ENCODE measurements around the gene GPHN.
A peak's percentile ranks its signal among the peaks of the same experiment; 100 is the strongest.
"Not testable (repeated sequence)": the region's sequence is repeated elsewhere in the genome, so short reads cannot be mapped to it uniquely, and the experiment has no call there.

The GPHN gene

DNA sequence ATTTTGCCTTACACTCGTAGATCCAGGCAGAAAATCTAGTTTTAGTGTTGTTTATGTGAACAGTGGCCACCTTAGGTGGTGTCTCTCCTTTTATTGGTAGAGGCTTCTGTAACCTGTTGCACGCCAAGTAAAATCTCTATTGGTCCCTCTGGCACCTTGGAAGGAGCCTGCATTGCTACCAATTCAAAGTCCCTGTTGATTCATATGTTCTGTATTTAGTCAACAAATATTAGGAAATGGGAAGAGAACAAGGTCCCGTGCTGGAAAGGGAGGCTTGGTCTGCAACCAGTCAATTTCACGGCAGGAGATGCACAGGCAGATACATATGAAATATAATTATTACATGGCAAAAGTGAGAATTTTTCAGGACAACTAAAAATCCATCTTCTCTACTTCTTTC, 6.4 kb upstream of the GPHN start:
- no peak for DNase-seq (ENCODE audit: extremely low read depth in 1 of 2, low read depth in 1 of 2)

DNA sequence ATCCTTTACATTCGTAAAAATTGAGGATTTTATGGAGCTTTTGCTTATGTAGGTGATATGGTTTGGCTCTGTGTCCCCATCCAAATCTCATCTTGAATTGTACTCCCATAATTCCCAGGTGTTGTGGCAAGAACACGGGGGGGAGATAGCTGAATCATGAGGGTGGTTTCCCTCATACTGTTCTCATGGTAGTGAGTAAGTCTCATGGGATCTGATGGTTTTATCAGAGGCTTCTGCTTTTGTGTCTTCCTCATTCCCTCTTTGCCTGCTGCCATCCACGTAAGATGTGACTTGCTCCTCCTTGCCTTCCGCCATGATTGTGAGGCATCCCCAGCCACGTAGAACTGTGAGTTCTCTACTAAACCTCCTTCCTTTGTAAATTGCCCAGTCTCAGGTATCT, 5.1 kb upstream of the GPHN start:
- not testable (repeated sequence) for DNase-seq (ENCODE audit: extremely low read depth in 1 of 2, low read depth in 1 of 2)

DNA sequence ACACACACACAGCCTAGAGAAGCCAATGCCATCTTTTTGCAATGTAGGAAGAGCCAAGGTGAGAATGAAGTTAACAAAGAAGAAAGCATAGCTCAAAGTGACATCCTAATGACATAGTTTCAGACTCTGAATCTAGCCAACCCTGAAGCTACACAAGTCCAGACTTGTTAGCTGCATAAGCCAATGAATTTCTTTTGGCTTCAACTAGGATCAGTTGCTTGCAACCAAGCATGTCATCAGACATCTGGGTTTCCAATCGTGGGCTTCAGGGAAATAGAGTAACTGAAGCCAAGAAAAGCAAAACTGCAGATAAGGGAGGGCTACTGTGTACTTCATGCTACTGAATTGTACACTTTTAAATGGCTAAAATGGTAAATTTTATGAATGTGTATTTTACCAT, 4.4 kb upstream of the GPHN start:
- no peak for DNase-seq (ENCODE audit: extremely low read depth in 1 of 2, low read depth in 1 of 2)

DNA sequence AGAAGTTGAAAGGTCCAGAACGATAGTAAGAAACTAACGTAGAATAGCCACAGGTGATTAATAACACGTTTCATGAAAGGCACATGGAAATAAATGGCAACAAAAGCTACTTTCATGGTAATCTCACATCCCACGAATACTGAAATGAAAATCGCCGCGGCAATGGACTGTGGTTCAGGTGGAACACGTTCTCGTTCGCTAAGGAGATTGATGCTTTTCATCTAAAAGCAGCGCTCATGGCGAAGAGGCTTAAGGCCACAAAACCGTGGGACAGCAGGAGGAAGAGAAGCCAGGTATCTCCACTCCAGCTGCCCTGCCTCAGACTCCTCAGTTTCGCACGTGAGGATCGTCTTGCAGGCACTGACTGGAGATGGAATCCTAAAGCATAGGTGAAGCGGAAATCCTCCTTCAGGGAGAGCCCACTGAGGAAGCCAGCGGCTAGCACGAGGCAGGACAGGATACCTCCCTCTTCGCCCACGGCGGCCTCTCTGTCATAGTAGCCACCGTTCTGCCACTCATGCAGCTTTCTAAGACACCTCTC, 696 bp upstream of the GPHN start:
- DNase-seq (ENCODE audit: extremely low read depth in 1 of 2, low read depth in 1 of 2) = no peak

DNA sequence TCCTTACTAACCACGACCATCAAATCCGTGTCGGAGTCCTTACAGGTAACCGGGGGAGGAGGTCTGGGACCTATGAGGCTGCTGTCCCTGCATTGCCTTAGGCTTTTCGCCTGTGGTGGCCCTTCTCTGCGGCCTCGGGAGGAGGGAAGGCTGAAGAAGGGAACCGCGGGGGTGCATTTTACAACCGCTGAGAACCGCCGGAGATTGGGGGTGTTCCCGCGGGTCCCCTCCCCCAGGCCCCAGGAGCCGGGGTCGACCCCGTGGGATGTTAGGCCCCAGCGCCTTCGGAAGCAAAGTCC, 549 bp downstream of the GPHN start:
- DNase-seq (ENCODE audit: extremely low read depth in 1 of 2, low read depth in 1 of 2) = no peak

DNA sequence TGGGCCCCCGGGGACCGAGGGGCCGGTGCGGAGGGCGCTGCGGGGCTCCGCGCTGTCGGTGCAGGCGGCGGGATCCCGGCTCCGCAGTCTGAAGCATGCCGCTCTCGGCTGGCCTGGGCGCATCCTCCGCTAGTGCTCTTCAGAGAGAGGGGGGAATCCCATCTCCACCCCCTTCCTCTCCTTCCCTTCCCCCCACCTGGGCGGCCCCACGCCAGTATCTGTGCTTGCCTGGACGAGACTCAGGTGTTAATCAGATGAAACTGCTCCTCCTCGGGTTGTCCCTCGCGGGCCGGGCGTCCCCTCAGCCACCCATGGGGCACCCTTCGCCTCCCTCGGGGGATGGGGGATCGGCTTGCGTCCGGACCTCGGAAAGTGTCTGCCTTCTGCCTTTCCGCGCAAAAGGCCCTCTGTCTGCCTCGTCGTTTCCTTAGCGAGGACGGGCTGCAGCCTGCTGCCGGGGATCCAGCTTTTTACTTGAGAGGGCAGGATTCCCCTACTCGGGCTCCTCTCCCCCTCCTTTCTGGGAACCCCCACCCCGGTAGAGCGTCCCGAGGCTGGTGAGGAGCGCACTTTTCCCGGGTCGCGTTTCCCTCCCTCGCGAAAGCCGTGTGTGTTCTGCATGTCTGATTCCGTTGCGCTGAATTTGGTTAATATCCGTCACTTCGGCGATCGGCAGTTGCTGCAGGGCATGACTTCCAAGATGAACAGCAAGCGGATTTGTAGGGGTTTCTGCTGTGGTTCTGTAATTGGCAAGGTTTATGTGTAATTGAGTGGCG, 1.1 kb downstream of the GPHN start:
- DNase-seq (ENCODE audit: extremely low read depth in 1 of 2, low read depth in 1 of 2) = peak in 1 of 2 donors; percentile 8

DNA sequence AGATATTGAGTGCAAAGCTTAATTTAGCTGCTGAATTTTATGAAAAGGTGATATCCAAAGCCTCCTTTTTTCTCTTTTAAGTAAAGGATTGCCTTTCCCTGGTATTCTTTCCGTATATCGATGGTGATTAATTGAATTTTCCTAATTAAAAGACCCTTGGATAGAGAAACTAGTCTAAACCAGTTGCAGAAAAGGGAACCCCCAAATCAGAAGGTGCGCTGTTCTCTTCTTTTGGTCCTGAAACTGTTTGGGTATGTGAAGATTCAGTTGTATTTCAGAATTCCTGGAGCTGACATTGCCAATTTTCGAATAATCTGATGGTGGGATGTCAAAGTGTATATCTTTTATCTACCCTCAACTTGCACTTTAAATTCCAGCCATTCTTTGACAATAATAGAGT, 1.9 kb downstream of the GPHN start:
- no peak for DNase-seq (ENCODE audit: extremely low read depth in 1 of 2, low read depth in 1 of 2)

DNA sequence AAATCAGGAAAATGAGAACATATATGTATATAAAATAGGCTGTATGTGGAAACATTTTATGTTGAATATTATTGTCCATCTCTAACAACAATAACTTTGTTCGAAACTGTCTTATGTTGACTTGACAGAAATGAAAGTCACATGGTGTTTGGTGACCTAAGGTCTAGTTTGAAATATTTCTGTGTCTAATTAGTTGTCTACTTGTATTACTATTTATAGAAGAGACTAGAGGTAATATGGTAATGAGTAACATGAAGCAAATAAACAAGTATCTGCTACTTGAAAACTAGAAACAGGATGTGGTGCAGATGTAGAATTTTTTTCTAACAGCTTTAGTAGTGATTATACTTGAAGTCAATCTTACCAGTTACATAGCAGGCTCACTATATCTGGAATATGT, 3.9 kb downstream of the GPHN start:
- no peak for DNase-seq (ENCODE audit: extremely low read depth in 1 of 2, low read depth in 1 of 2)

DNA sequence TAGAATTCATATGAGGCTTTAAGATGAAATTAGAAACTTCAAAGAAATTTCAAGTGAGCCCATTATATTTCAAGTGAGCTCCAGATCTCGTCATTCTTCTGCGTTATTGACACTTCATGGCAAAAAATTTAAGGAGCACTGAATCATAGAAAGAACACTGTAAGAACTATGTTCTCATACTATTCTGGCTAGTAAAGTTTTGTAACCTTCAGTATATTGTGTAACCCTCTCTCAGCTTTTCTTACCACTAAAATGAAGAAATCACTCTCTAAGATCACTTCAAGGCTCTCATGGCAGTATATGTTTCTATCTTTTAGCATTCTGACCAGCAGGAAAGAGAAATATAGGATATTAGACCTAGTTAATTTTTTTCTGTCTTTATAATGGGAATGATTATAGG, 6.3 kb downstream of the GPHN start:
- DNase-seq (ENCODE audit: extremely low read depth in 1 of 2, low read depth in 1 of 2) = no peak

DNA sequence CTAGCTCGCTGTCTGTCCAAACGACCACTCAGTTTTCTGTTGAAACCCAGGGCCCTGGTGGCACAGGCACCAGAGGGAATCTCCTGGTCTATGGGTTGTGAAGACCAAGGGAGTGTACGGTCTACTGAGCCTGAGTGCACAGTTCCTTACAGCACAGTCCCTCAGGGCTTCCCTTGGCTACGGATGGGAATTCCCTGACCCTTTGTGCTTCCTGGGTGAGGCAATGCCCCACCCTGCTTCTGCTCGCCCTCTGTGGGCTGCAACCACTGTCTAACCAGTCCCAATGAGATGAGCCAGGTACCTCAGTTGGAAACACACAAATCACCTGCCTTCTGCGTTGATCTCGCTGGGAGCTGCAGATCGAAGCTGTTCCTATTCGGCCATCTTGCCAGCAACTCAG, 22.6 kb downstream of the GPHN start:
- no peak for DNase-seq (ENCODE audit: extremely low read depth in 1 of 2, low read depth in 1 of 2)

DNA sequence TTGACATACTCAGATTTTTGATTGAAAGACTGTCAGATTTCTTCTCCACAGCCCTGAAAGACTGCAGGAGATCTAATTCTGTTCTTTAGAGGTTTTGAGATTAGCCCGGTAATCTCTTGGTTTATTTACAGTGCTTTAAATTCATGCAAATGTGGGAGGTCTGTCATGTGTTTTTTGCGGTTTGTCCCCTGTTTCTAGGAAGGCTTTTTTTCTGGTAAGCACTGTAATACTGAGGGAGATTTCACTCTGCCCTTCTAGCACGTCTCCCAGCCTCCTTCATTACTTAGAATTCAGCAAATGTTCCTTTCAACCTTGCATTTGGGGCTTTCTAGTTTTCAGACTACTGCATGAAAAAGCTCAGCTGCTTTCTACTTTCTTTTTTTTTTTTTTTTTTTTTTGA, 31.1 kb downstream of the GPHN start:
- no peak for DNase-seq (ENCODE audit: extremely low read depth in 1 of 2, low read depth in 1 of 2)

DNA sequence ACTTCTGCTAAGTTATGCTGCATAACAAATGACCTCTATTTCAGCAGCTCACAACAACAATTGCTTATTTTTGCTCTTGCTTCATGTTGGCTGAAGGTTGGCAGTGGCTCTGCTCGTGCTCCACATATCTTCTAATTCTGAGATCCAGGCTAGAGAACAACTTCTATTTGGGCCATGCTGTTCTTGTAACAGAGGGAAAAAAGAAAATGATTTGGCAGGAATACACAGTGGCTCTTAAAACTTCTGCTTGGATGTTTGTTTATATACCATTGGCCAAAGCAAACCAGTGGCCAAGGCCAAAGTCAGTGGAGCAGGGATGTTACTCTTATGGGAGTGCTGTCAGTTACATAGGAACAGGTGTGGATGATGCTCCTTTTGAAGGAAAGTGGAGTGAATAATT, 32.1 kb downstream of the GPHN start:
- no peak for DNase-seq (ENCODE audit: extremely low read depth in 1 of 2, low read depth in 1 of 2)

DNA sequence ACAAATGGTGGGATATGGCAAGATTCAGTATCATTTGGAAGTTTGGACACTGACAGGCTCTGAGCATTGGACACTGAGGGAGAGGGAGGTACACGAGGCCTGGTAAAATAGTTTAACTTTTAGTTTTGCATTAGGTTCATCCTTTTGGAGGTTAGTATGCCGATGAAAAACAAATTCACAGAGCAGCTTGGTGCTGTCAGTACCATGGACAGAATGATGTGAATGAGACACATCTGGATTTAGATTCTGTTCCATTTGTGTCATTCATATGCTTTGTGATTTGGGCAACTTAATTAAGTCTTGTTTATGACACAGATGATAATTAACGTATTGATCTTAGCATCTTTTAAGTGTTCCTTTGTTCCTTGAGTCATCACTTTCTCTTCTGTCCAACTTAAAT, 33.7 kb downstream of the GPHN start:
- no peak for DNase-seq (ENCODE audit: extremely low read depth in 1 of 2, low read depth in 1 of 2)

DNA sequence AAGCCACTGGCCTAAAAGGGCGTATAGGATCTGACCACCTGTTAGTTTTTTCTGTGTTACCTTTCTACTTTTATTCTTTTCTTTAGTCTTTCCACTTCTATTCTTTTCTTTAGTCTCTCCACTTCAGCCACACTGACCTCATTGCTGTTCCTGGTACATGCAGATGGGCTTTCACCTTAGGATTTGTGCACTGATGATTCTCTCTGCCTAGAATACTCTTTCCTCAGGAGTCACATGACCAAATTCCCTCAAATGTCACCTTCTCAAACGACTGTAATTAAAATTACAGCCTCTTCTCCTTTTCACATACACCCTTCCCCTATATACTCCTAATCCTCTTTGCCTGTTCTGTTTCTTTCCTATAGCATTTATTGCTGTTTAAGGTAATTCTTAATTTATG, 36.0 kb downstream of the GPHN start:
- no peak for DNase-seq (ENCODE audit: extremely low read depth in 1 of 2, low read depth in 1 of 2)

DNA sequence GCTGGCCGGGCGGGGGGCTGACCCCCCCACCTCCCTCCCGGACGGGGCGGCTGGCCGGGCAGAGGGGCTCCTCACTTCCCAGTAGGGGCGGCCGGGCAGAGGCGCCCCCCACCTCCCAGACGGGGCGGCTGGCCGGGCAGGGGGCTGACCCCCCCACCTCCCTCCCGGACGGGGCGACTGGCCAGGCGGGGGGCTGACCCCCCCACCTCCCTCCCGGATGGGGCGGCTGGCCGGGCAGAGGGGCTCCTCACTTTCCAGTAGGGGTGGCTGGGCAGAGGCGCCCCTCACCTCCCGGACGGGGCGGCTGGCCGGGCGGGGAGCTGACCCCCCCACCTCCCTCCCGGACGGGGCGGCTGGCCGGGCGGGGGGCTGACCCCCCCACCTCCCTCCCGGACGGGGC, 37.2 kb downstream of the GPHN start:
- not testable (repeated sequence) for DNase-seq (ENCODE audit: extremely low read depth in 1 of 2, low read depth in 1 of 2)

DNA sequence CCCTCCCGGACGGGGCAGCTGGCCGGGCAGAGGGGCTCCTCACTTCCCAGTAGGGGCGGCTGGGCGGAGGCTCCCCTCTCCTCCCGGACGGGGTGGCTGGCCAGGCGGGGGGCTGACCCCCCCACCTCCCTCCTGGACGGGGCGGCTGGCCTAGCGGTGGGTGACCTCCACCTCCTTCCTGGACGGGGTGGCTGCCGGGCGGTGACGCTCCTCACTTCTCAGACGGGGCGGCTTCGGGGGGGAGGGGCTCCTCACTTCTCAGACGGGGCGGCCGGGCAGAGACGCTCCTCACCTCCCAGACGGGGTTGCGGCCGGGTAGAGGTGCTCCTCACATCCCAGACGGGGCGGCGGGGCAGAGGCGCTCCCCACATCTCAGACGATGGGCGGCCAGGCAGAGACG, 37.8 kb downstream of the GPHN start:
- DNase-seq (ENCODE audit: extremely low read depth in 1 of 2, low read depth in 1 of 2) = not testable (repeated sequence)

DNA sequence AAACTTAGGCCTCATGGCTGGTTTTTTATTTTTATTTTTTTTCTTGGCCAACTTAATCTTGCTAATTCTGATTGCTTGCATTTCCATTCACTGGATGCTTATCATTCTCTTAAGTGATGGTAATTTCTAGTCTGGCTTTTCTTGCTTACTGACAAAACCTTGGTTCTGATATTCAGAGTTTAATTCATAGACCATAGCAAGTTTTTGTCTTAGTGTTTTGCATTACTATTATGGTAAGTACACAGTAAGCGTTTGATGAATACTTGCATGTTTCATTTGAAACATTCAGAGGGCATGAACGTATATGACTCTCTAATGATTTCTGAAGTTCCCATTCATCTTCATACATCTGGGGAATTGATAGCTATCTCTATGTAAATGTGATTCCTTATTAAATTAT, 55.8 kb downstream of the GPHN start:
- no peak for DNase-seq (ENCODE audit: extremely low read depth in 1 of 2, low read depth in 1 of 2)

DNA sequence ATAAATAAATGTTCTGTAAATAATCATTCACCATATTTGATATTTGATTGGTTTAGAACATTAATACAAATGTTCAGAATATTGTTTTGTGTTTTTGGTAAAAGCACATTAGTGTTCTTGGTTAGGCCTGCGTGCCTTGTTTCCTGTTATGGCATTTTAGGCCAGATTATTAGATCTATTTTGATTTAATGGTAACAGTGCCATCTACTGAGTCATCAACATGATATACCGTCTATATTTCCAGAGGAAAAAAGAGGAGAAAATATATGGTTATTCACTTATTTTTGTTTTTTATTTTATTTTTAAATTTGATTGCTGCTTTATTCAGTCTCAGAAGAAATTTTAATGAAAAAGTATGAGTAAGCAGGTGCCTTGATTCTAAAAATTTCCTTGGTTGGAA, 60.3 kb downstream of the GPHN start:
- DNase-seq (ENCODE audit: extremely low read depth in 1 of 2, low read depth in 1 of 2) = no peak

DNA sequence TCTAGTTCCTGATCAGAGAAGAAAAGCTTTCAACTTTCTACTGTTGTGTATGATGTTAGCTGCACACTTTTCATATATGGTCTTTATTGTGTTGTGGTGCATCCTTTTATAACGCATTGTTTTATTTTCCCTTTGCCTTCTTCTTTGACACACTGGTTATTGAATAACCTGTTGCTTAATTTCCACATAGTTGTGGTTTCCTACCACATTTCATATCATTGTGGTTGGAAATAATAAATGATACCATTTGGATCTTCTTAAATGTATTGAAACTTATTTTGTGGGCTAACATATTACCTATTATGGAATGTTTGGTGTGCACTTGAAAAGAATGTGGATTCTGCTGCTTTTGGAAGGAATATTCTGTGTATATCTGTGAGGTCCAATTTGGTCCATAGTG, 64.9 kb downstream of the GPHN start:
- DNase-seq (ENCODE audit: extremely low read depth in 1 of 2, low read depth in 1 of 2) = no peak

DNA sequence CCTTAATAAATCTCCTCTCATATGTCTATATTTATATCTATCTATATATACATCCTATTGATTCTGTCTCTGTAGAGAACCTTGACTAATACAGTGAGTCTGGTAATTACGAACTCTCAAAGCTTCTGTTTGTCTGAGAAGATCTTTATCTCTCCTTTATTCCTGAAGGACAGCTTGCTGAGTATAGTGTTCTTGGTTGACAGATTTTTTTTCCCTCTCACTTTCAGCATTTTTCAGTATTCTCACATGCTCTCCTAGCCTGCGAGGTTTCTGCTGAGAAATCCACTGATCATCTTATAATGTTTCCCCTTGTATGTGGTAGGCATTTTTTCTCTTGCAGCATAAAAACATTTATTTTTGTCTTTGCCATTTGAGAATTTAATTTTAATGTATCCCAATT, 67.1 kb downstream of the GPHN start:
- DNase-seq (ENCODE audit: extremely low read depth in 1 of 2, low read depth in 1 of 2) = no peak

DNA sequence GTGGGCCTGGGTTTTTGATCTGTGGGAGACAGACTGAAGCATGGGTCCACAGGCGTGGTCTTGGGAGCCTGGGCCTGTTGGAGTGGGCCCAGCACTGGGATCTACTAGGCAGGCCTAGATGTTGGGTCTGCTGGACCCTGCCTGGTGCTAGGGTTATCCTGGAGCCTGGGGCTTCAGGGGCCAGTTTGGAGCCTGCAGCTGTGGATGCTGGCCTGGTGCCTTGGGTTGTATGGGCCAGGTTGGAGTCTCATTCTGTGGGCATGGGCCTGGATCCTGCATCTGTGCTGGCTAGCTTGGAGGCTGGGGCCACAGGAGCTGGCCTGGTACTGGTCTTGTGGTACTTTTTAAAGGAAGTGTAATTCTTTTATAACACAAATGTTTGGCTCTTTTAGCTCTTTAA, 68.0 kb downstream of the GPHN start:
- DNase-seq (ENCODE audit: extremely low read depth in 1 of 2, low read depth in 1 of 2) = no peak

DNA sequence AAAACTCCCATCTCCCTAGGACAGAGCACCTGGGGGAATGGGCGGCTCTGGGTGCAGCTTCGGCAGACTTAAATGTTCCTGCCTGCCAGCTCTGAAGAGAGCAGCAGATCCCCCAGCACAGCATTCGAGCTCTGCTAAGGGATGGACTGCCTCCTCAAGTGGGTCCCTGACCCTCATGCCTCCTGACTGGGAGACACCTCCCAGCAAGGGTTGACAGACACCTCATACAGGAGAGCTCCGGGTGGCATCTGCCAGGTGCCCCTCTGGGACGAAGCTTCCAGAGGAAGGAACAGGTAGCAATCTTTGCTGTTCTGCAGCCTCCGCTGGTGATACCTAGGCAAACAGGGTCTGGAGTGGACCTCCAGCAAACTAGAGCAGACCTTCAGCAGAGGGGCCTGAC, 79.8 kb downstream of the GPHN start:
- not testable (repeated sequence) for DNase-seq (ENCODE audit: extremely low read depth in 1 of 2, low read depth in 1 of 2)

DNA sequence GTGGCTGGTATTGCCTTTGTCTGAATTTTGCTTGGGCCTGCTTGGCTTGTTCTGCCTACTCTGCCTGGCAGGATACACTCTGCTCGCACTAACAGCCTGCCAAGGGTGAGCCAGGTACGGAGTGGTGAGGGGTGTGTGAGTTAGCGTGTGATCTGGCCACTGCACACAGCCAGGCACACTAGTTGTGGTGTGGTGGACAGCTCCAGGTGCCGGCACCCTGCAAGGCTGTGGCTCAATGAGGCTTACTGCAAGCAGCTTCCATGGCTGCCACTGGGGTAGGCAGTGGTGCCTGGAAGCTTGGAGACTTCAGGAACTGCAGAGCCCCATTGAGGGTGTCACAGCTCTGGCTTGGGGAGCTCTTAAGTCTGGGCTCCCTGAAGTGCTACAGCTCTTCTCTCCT, 87.4 kb downstream of the GPHN start:
- no peak for DNase-seq (ENCODE audit: extremely low read depth in 1 of 2, low read depth in 1 of 2)
